Breast epithelium (tissue), 3 donors: Measurements from ENCODE around the gene TYMP.

Source experiments
- CTCF ChIP-seq, 3 donors: fragments of 450-650 bp; IDR thresholded peaks; one replicate each; pipeline ENCODE4 v1.5.1; 2016 to 2017; ENCODE audit warnings: antibody characterized with exemption in 3 of 3, mild to moderate bottlenecking in 3 of 3, moderate library complexity in 3 of 3
- POLR2A ChIP-seq: fragments of 450-650 bp; IDR thresholded peaks from one replicate; pipeline ENCODE4 v1.6.1; 2016; ENCODE audit warnings: antibody characterized with exemption, mild to moderate bottlenecking, moderate library complexity

DNA sequence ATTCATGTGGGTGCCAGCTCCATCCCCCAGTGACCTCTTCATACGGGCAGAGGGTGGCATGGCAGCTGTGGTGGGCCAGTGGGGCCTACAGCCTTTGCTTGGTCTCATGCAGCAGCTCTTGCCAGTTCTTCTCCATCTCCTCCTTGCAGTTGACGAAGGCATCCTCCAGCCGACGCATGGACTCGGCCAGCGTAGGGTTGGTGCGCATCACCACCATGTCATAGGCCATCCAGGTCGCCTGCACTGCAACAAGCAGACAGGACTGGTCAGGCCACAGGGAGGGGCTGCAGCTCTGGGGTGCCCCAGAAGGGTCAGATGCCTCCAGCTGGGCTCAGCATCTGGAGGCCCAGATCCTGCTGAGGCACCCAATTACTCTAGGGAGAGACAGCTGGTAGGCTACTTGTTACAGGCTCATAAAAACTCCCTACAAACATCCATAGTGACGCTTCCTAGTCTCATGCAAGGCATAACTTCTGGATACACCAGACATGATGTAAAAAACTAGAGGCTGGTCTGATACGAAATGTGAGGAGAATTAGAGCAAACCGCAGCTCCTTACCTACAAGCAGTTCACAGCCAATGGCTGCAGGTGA lies 21.4 kb upstream of the TYMP start:
- TF ChIP-seq CTCF (IDR thresholded peaks at IDR 0.05) (no peak), POLR2A (no peak)
